Caco-2 (cell line): ENCODE results near the gene CDKN1B. TPM values are rescaled to one million over a fixed set of nuclear protein-coding genes. Genes with fewer than 3 reads are reported as not detected.

ENCODE experiments used
- BruUV-seq: library from RNA; stranded (reverse); fragments of 400-500 nt; replicated peaks from 2 replicates; lab custom pipeline; 2021; lab: Mats Ljungman, UMichigan
- CTCF ChIA-PET: fragments of 300-600 bp; sonication (Branson Sonifier 250); formaldehyde crosslinking; loops from one replicate; lab custom pipeline; 2022; ENCODE audit warnings: antibody characterized with exemption; lab: Charles Lee
- POLR2A ChIA-PET: fragments of 300-600 bp; sonication (Branson Sonifier 250); formaldehyde crosslinking; loops from one replicate; lab custom pipeline; 2022; ENCODE audit warnings: antibody characterized with exemption; lab: Charles Lee
- DNase-seq, 2 experiments: peaks; one replicate each; pipeline versions ENCODE4 v3.0.0 to v3.0.0-alpha.2; 2020 to 2022
- H3K27me3 ChIP-seq: replicated peaks from 2 replicates; pipeline ENCODE4 v1.6.0; 2011; ENCODE audit warnings: low read length; ENCODE audit not compliant: control insufficient read depth, insufficient read depth
- H3K36me3 ChIP-seq: 2 replicates; pipeline ENCODE4 v1.5.1; 2011; ENCODE audit warnings: low read length; ENCODE audit not compliant: control insufficient read depth, insufficient read depth
- H3K4me1 ChIP-seq: fragments of 250-450 bp; sonication (Bioruptor Pico); 2 replicates; pipeline ENCODE4 v1.5.1; 2020; ENCODE audit warnings: mild to moderate bottlenecking
- H3K4me3 ChIP-seq: 2 replicates; pipeline ENCODE4 v1.5.1; 2011; ENCODE audit warnings: low read depth, mild to moderate bottlenecking, control low read depth, low read length
- H3K9me3 ChIP-seq: fragments of 250-450 bp; sonication (Bioruptor Pico); 2 replicates; pipeline ENCODE4 v1.5.1; 2020; ENCODE audit warnings: mild to moderate bottlenecking, moderate library complexity
- H3K27ac Mint-ChIP-seq: one replicate; pipeline ENCODE4 v1.8.0; 2022; ENCODE audit warnings: mixed read lengths; ENCODE audit not compliant: unreplicated experiment
- H3K27me3 Mint-ChIP-seq: one replicate; pipeline ENCODE4 v1.8.0; 2022; ENCODE audit warnings: mixed read lengths; ENCODE audit not compliant: insufficient read depth, unreplicated experiment
- H3K36me3 Mint-ChIP-seq: one replicate; pipeline ENCODE4 v1.8.0; 2022; ENCODE audit warnings: mild to moderate bottlenecking, mixed read lengths; ENCODE audit not compliant: insufficient read depth, unreplicated experiment
- H3K4me1 Mint-ChIP-seq: one replicate; pipeline ENCODE4 v1.8.0; 2022; ENCODE audit warnings: low read depth, mixed read lengths; ENCODE audit not compliant: unreplicated experiment
- H3K4me3 Mint-ChIP-seq: one replicate; pipeline ENCODE4 v1.8.0; 2022; ENCODE audit warnings: mild to moderate bottlenecking, moderate library complexity, mixed read lengths; ENCODE audit not compliant: unreplicated experiment
- H3K9me3 Mint-ChIP-seq: one replicate; pipeline ENCODE4 v1.8.0; 2022; ENCODE audit warnings: mixed read lengths; ENCODE audit not compliant: unreplicated experiment
- intact Hi-C: fragments of 100-400 bp; cut with micrococcal nuclease; formaldehyde crosslinking; loops from one replicate; pipeline ENCODE4 v1.10.0; 2022; ENCODE audit not compliant: unreplicated experiment
- total RNA-seq: library from RNA; stranded (reverse); gene quantifications from 2 replicates; pipeline ENCODE4 v1.2.3, GENCODE V29; 2022
- TF ChIP-seq, protein P1 (sequence below), 2 experiments: fragments of 200-600 bp in 1 of 2; IDR thresholded peaks; 1 replicate in 1 of 2; 2 replicates in 1 of 2; pipeline versions ENCODE4 v1.5.1 to v1.8.0; 2011 to 2022; ENCODE audit warnings: antibody characterized with exemption in 1 of 2, control low read depth in 1 of 2, inconsistent platforms in 1 of 2, low read depth in 1 of 2, low read length in 1 of 2, mild to moderate bottlenecking in 1 of 2, moderate library complexity in 1 of 2; ENCODE audit not compliant: insufficient read depth in 1 of 2, severe bottlenecking in 1 of 2, unreplicated experiment in 1 of 2

The CDKN1B gene
- total RNA-seq, 1 experiment from 2014 or later, result 115 TPM

DNA sequence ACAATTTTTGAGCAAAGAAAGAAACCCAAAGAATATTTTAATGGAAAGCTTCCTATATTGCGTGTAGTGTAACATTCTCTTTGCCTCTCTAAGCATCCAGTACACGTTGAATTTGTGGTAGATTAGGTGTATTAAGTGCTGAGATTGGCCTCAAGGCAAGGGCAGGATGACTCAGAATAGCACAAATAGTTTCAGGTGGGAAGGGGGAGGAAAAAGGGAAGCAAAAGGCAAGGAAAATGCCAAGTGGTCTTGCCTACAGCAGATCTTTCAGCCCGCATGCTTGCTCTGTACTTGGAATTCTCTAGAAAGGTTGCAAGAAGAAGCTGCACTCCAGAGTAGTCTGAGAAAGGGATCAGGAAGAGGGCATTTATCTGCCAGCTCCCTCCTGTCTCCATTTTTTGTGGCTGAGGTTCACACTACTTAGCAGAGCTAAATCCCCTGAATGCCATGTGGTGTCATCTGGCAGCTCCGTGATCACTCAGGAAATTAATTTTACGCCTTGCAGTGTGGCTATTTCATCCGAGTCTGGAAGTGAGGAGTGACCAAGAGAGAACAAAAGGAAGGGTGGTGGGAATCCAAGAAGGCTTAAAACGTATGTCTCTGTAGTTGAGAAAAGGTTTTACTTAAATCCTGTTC is 28.5 kb downstream of the CDKN1B start:
- no peak for DNase-seq

GRCh38 chr12:12747278-12747677 is 30.1 kb downstream of the CDKN1B start:
- Histone ChIP-seq H3K27me3 (no peaks in the 10 kb centered on the region), H3K9me3 (no peaks in the 10 kb centered on the region), H3K36me3 (no peaks in the 10 kb centered on the region), H3K4me3 (no peak overlapping the region), H3K4me1 (no peaks in the 10 kb centered on the region)
- ChIA-PET CTCF (interaction anchor here (1.0 kb wide), 1 partner anchor 10 kb away, joined by 4 read pairs; no protein-coding TSS in a partner anchor), POLR2A (no interaction called here)
- Mint-ChIP-seq H3K36me3 (no peaks in the 10 kb centered on the region), H3K4me1 (peaks cover 14% of the 10 kb centered on the region), H3K27me3 (no peaks in the 10 kb centered on the region), H3K4me3 (no peak overlapping the region), H3K27ac (no peak overlapping the region), H3K9me3 (no peaks in the 10 kb centered on the region)
- BruUV-seq, result no TSS peak
- intact Hi-C loops, result no loop called here
- TF ChIP-seq, protein P1, sequence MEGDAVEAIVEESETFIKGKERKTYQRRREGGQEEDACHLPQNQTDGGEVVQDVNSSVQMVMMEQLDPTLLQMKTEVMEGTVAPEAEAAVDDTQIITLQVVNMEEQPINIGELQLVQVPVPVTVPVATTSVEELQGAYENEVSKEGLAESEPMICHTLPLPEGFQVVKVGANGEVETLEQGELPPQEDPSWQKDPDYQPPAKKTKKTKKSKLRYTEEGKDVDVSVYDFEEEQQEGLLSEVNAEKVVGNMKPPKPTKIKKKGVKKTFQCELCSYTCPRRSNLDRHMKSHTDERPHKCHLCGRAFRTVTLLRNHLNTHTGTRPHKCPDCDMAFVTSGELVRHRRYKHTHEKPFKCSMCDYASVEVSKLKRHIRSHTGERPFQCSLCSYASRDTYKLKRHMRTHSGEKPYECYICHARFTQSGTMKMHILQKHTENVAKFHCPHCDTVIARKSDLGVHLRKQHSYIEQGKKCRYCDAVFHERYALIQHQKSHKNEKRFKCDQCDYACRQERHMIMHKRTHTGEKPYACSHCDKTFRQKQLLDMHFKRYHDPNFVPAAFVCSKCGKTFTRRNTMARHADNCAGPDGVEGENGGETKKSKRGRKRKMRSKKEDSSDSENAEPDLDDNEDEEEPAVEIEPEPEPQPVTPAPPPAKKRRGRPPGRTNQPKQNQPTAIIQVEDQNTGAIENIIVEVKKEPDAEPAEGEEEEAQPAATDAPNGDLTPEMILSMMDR (IDR thresholded peaks at IDR 0.05; ENCODE audit: insufficient read depth in 1 of 2, low read depth in 1 of 2, low read length in 1 of 2, severe bottlenecking in 1 of 2, unreplicated experiment in 1 of 2), result no peak
- DNase-seq, result no peak

More for the DNA sequence above, 28.5 kb downstream of the CDKN1B start:
- H3K27me3 ChIP-seq, result no peaks in the 10 kb centered on the region
- BruUV-seq, result no TSS peak
- Mint-ChIP-seq H3K36me3 (no peaks in the 10 kb centered on the region), H3K4me3 (no peak overlapping the region), H3K27me3 (no peaks in the 10 kb centered on the region), H3K27ac (no peak overlapping the region), H3K9me3 (no peaks in the 10 kb centered on the region), H3K4me1 (peaks cover 14% of the 10 kb centered on the region)
- CTCF ChIA-PET, result interaction anchor here (1.0 kb wide), 1 partner anchor 8 kb away, joined by 5 read pairs; no protein-coding TSS in a partner anchor
- no peaks in the 10 kb centered on the region for H3K4me1 ChIP-seq
- no peaks in the 10 kb centered on the region for H3K36me3 ChIP-seq
- POLR2A ChIA-PET, result no interaction called here
- H3K4me3 ChIP-seq, result no peak overlapping the region
- no peaks in the 10 kb centered on the region for H3K9me3 ChIP-seq
- TF ChIP-seq, protein P1 (IDR thresholded peaks at IDR 0.05; ENCODE audit: insufficient read depth in 1 of 2, low read depth in 1 of 2, low read length in 1 of 2, severe bottlenecking in 1 of 2, unreplicated experiment in 1 of 2), result no peak
- intact Hi-C loops, result no loop called here

GRCh38 chr12:12748044-12748443 is 30.9 kb downstream of the CDKN1B start:
- no peaks in the 10 kb centered on the region for H3K36me3 ChIP-seq
- H3K4me1 Mint-ChIP-seq, result peaks cover 14% of the 10 kb centered on the region
- ChIA-PET POLR2A (no interaction called here), CTCF (no interaction called here)
- H3K4me3 Mint-ChIP-seq, result no peak overlapping the region
- no peaks in the 10 kb centered on the region for H3K4me1 ChIP-seq
- TF ChIP-seq, protein P1 (IDR thresholded peaks at IDR 0.05; ENCODE audit: insufficient read depth in 1 of 2, low read depth in 1 of 2, low read length in 1 of 2, severe bottlenecking in 1 of 2, unreplicated experiment in 1 of 2), result no peak
- intact Hi-C loops, result no loop called here
- H3K36me3 Mint-ChIP-seq, result no peaks in the 10 kb centered on the region
- no peak overlapping the region for H3K27ac Mint-ChIP-seq
- no peak overlapping the region for H3K4me3 ChIP-seq
- no peak for DNase-seq
- H3K9me3 Mint-ChIP-seq, result no peaks in the 10 kb centered on the region
- H3K27me3 ChIP-seq, result no peaks in the 10 kb centered on the region
- no TSS peak for BruUV-seq
- H3K9me3 ChIP-seq, result no peaks in the 10 kb centered on the region
- H3K27me3 Mint-ChIP-seq, result no peaks in the 10 kb centered on the region
